OCI-LY7 (cell line): ENCODE results near the gene PHACTR3.

ENCODE experiments used
- EZH2phosphoT487 ChIP-seq: fragments of 200-600 bp; sonication (generic); IDR thresholded peaks from 2 replicates; pipeline ENCODE4 v1.6.1; 2018; ENCODE audit warnings: low read depth, borderline replicate concordance, mild to moderate bottlenecking, mixed run types, antibody characterized with exemption, low read length, moderate library complexity, mixed read lengths
- TF ChIP-seq, protein P1 (sequence below): fragments of 200-600 bp; sonication (generic); conservative IDR thresholded peaks from 2 replicates; pipeline ENCODE4 v1.5.1; 2014; ENCODE audit warnings: mild to moderate bottlenecking, antibody characterized with exemption, low read length, moderate library complexity, mixed read lengths

GRCh38 chr20:59767656-59768055 is 163.3 kb downstream of the PHACTR3 start:
- TF ChIP-seq, protein P1, sequence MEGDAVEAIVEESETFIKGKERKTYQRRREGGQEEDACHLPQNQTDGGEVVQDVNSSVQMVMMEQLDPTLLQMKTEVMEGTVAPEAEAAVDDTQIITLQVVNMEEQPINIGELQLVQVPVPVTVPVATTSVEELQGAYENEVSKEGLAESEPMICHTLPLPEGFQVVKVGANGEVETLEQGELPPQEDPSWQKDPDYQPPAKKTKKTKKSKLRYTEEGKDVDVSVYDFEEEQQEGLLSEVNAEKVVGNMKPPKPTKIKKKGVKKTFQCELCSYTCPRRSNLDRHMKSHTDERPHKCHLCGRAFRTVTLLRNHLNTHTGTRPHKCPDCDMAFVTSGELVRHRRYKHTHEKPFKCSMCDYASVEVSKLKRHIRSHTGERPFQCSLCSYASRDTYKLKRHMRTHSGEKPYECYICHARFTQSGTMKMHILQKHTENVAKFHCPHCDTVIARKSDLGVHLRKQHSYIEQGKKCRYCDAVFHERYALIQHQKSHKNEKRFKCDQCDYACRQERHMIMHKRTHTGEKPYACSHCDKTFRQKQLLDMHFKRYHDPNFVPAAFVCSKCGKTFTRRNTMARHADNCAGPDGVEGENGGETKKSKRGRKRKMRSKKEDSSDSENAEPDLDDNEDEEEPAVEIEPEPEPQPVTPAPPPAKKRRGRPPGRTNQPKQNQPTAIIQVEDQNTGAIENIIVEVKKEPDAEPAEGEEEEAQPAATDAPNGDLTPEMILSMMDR, result no peak
- TF ChIP-seq EZH2phosphoT487, result no peak
